ENCODE results near the gene PIK3CB.
"Not testable (repeated sequence)": the region's sequence is repeated elsewhere in the genome, so short reads cannot be mapped to it uniquely, and the experiment has no call there.

The PIK3CB gene

GRCh38 chr3:138675393-138675792, 159.3 kb downstream of the PIK3CB start:
- no peak for DNase-seq

GRCh38 chr3:138673641-138674530, 160.8 kb downstream of the PIK3CB start:
- no peak for DNase-seq

GRCh38 chr3:138670407-138670806, 164.3 kb downstream of the PIK3CB start:
- no peak for DNase-seq

- no peak for DNase-seq
Measured at GRCh38 chr3:138668107-138668506, 166.6 kb downstream of the PIK3CB start.

- DNase-seq = no peak
Measured at GRCh38 chr3:138657508-138657907, 177.2 kb downstream of the PIK3CB start.

- DNase-seq = no peak
Measured at GRCh38 chr3:138653567-138653966, 181.2 kb downstream of the PIK3CB start.

GRCh38 chr3:138649134-138649533, 185.6 kb downstream of the PIK3CB start:
- DNase-seq = no peak

GRCh38 chr3:138646513-138646912, 188.2 kb downstream of the PIK3CB start:
- no peak for DNase-seq

- no peak for DNase-seq
Measured at GRCh38 chr3:138646008-138646407, 188.7 kb downstream of the PIK3CB start.

- DNase-seq = no peak
Measured at GRCh38 chr3:138642927-138643253, 191.8 kb downstream of the PIK3CB start.

- no peak for DNase-seq
Measured at GRCh38 chr3:138642226-138642926, 192.4 kb downstream of the PIK3CB start.

GRCh38 chr3:138640537-138640936, 194.2 kb downstream of the PIK3CB start:
- DNase-seq = no peak

GRCh38 chr3:138638641-138639040, 196.1 kb downstream of the PIK3CB start:
- DNase-seq = no peak

GRCh38 chr3:138629526-138629925, 205.2 kb downstream of the PIK3CB start:
- no peak for DNase-seq

- no peak for DNase-seq
Measured at GRCh38 chr3:138625707-138626365, 208.9 kb downstream of the PIK3CB start.

- no peak for DNase-seq
Measured at GRCh38 chr3:138624518-138624917, 210.2 kb downstream of the PIK3CB start.

- DNase-seq = no peak
Measured at GRCh38 chr3:138620431-138620830, 214.3 kb downstream of the PIK3CB start.

- DNase-seq = no peak
Measured at GRCh38 chr3:138615462-138615861, 219.3 kb downstream of the PIK3CB start.

- DNase-seq = no peak
Measured at GRCh38 chr3:138609898-138610266, 224.8 kb downstream of the PIK3CB start.

- peak; percentile 66 for DNase-seq
Measured at GRCh38 chr3:138608322-138609135, 226.2 kb downstream of the PIK3CB start, which contains the start of gene FAIM. Gene FAIM, plus strand, starts transcription at chr3:138608771. Its CDS starts 10,956 bp downstream, at chr3:138619727.

GRCh38 chr3:138604106-138604595, 230.6 kb downstream of the PIK3CB start:
- DNase-seq = not testable (repeated sequence)

Data from central memory CD4-positive, alpha-beta T cell (primary cell).